Left hindlimb (tissue), 1 donor: ENCODE results near the gene DLX5.
"Not testable (repeated sequence)": the region's sequence is repeated elsewhere in the genome, so short reads cannot be mapped to it uniquely, and the experiment has no call there.

Source experiments
- DNase-seq: peaks from one replicate; pipeline ENCODE4 v3.0.0-alpha.2; 2018

The DLX5 gene

GRCh38 chr7:97024209-97025129 is at the start of gene DLX5:
TSS of gene DLX5 (minus strand) at chr7:97024831. CDS start at chr7:97024623, 208 bp downstream.
- peak; percentile 86 for DNase-seq

DNA sequence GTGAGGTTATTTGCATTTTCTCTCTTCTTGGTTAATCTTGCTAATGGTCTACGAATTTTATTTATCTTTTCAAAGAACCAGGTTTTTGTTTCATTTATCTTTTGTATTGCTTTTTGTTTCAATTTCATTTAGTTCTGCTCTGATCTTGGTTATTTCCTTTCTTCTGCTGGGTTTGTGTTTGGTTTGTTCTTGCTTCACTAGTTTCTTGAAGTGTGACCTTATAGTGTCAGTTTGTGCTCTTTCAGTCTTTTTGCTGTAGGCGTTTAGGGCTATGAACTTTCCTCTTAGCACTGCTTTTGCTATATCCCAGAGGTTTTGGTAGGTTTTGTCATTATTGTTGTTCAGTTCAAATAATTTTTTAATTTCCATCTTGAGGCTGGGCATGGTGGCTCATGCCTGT is 47.4 kb upstream of the DLX5 start:
- DNase-seq: not testable (repeated sequence)

- DNase-seq: no peak
Observed at GRCh38 chr7:97064972-97065587, 40.4 kb upstream of the DLX5 start.

GRCh38 chr7:97064020-97064419 is 39.4 kb upstream of the DLX5 start:
- DNase-seq: no peak

DNA sequence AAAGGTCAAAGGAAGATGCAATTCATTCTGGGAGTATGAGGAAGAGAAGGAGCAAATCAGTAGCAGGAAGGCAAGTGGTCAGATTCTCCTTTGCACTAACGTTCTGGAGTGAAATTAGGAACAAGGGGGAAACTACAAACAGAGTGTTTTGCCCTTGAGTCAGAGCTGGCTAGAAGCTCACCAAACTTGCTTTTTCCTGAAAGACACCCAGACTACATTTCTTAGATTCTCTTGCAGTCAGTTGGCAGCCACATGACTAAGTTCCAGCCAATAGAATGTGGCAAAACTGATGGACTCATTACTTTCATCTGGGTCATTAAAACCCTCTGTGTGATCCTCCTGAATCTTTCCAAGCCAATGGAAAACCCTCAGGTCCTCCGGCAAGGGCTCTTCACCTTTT is 18.6 kb upstream of the DLX5 start:
- DNase-seq: no peak

DNA sequence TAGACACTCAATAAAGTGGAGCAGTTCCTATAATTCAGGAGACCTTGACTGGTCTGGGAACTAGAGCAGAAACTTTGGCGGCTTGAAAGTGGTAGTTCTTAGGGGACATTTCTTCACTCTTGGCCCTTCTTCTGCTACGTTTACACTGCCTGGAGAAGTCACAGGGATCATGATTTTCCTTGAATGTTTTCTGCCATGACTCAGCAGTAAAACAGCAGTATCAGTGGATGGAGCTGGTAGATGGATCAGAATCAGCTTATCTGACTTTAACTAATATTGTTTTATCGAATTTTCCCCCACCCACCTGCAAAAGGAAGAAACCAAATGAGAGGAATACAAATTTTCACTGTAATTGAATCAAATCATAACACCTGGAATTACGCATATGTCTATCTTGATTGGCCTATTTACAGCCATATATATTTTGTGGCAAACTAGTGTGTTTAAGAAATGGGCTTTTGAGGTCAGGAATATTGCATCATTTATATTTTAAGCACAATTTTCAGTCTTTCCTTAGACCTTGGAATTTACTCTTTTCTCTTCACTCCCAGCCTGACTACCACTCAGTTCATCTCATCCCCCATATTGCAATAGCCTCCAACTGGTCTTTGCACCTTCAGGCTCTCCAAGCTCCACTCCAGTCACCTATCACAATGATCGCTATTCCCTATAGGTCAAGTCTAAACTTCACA is 14.9 kb upstream of the DLX5 start:
- DNase-seq: no peak

GRCh38 chr7:97034213-97034852 is 9.7 kb upstream of the DLX5 start:
- not testable (repeated sequence) for DNase-seq

DNA sequence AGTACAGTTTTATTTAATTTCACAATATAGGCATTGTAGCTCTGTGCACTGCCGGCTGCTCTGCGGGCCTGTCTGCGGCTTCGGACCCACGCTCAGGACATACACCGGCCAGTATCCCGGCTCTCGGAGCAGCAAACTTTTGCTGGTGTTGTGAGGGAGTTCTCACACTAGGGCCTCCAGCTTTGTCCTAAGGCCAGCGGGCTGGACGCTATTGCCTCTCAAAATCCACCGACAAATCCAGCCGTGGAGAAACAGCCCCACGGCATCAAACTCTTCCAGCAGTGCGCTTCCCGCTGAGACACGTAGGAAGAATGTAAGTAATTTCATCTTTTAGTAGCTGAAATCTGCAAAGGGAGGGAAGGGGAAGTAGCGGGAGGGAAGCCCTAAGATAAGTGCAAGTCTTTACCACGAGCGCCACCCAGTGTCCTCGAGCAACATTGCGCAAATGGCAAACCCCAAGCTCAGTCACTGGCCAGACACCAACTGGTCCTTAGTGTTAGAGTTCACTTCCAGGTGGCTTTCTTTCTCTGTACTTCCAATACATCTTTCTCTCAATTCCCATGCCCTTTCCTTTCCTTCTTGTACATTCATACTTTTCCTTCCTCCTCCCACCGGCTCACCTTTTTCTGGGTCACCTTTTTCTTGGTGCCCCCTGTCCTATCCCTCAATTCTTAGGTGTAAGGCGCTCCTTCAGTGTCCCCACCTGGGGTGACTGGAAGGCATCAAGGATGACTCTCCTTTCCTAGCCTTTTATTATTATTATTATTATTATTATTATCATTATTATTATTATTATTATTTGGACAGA is 3.0 kb upstream of the DLX5 start:
- DNase-seq: peak; percentile 78

DNA sequence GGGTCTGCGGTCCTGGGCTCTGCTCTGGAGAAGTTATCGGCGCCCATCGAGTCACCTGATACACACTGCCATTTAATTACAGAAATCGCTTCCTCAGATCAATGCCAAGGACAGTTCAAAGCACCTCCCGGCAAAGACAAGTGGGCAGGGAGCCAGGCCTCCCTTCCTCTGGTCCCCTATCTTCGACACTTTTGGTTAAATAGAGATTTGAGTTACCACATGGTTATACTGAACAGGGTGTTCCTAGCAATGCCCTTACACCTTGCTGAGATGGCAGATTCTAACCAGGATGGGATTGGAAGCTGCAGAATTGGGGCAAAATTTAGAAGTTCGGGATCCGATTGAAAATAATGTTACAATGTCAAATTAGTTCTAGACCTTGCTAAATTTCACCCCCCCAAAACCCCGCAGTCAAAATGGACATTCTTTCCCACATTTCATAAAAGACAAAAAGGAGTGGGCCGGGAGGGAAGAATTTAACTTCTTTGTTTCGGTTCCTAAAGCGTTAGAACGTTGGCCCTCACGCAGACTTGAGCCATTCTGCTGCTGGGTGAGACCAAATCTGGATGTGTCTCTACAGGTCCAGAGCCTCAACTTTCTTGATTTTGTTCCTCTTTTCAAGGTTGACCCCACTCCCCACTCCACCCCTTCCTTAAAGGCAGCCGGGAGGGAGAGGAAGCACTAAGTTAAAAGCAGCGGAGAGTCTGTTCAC is 2.2 kb upstream of the DLX5 start:
- DNase-seq: no peak

- no peak for DNase-seq
Observed at GRCh38 chr7:97025983-97026714, 1.5 kb upstream of the DLX5 start.

DNA sequence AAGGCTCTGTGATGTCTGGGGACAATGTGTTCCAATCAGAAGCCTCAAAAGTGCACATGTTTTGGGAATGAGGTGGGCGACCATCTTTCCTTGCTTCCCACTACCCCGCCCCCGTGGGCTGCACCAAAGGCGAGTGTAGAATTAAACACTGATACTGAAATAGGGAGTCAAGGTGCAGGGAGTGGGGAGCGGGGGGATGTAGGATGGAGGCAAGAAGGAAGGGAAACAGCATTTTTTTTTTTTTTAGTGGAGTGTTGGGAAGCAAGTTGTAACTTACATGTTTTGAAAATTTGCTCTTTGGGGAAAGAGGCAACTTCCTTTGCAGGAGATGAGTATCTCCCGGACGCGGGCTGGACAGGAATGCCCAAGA is 484 bp upstream of the DLX5 start:
- no peak for DNase-seq

DNA sequence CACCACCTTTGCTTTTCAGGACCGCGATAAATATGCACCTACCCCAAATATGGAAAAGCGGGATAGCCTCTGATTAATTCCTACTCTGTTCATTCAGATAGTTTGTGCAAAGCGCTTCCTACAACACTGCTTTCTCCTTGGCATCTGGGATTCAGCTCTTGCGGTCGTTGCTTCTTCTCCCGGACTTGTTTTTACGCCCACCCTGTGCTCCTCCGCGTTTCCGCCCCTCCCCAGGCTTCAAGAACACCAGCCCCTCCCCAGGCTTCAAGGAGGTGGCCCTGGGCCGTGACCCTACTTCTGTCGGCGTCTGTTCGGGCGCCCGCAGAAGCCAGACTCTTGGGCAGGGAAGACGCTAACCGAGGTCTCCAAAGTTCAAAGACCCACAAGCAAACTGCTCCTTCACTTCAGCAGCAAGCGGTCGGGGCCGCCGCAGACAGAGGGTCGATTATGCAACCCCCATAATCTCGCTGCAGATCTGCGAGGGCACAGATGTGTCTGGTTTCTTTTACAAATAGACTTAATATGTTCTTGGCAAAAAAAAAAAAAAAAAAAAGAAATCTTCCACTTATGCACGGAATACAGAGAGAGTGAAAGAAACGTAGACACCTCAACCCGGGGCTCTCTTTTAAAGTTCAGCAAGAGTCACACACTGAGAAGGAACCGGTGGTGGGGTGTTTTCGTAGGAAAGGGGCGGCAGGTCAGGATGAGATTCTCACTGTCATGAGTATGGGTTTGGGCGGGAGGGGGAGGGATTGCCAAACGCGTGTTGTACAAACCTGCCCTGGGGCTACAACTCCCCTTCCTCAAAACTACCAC is 1.9 kb downstream of the DLX5 start:
- no peak for DNase-seq

DNA sequence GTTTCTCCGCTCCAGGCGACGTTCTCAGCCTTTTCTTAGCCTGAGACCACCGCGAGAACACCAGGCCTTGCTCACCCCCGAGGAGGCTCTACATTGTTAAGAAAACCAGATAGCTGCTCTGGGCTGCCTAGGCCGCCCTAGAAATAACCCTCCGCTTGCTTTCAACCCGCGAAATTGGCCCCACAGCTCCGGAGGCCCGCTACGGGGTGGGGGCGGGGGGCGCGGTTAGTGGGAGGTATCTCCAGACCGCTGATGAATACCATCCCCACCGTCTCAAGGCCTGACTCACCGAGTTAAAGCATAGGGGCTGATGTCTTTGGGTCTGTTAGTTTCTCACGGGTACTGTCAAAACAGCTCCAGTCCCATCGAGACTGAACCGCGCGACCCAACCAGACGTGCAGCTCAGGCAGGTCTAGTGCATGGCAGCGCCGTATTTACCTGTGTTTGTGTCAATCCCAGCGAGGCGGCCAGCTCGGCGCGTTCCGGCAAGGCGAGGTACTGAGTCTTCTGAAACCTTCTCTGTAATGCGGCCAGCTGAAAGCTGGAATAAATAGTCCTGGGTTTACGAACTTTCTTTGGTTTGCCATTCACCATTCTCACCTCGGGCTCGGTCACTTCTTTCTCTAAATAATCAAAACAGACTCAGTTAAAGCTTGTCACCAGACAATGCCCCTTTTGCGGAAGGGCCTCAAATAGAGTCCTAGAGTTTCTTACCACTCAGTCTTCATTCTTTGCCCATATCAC is 2.7 kb downstream of the DLX5 start:
- no peak for DNase-seq

DNA sequence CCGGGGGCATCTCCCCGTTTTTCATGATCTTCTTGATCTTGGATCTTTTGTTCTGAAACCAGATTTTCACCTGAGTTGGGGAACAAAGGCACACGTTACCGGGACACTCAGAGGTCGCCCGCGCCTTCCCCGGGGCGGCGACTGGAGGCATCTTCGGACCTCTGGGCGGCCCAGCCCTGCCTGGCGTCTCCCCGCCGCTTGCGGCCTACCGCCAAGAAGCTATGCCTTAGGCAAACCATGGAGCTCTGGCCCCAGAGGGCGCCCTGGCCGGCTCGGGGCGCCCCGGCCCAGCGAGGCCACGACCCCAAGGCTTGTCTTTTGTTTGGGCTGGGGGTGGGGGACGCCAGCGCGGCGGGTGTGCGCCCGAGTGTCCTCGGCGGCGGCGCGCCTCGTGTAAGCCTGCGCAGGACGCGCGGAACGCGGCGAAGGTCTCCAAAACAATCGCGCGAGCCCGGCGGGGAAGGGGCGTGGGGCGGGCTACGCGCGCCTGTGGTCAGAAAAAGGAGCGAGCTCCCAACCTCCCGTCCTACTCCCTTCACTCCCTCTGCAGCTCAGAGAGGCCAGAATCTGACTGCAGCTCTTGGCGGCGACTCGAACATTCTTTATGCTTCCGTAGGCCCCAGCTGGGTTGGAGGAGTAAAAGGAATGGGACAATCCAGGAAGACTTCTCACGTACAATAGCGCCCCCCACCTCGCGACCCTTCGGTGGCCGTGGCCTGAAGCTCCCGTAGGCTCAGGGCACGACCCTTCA is 3.5 kb downstream of the DLX5 start:
- DNase-seq: peak; percentile 60

- DNase-seq: no peak
Observed at GRCh38 chr7:97020601-97020995, 4.0 kb downstream of the DLX5 start.

DNA sequence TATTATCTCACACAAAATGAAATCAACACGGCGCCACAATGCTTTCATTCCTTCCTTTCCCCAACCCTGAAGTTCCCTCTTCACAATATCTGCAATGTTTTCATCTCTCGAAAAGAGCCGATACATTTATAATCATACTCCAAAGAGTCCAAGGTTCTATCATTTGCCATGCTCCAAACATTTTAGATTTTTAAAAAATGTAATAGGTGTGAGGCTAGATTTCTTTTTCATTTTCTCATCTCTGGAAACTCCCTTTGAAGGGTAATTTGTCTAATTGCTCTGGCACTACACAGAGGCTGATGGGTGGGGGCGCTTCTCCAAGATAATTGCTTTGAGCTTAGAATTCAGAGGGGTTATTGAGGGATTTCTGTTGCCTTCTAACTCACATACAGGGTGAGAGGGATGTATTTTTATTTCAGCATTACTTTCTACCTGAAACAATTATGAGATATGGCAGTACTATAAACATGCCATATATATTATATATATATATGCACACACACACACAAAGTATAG is 4.9 kb downstream of the DLX5 start:
- no peak for DNase-seq

- no peak for DNase-seq
Observed at GRCh38 chr7:97018791-97019531, 5.7 kb downstream of the DLX5 start.
